ENCODE results near the gene ZNF524. TPM values are rescaled to one million over a fixed set of nuclear protein-coding genes. Genes with fewer than 3 reads are reported as not detected.

The ZNF524 gene
- polyA plus RNA-seq, 1 of the 3 experiments (the other 2 are of a cell fraction): 7.3 TPM

- peaks cover 11% of the 10 kb centered on the region; the same call in 1 of the 2 replicates for H3K79me2 ChIP-seq (ENCODE audit: insufficient read depth)
- no peaks in the 10 kb centered on the region for H3K9me2 ChIP-seq
- ChIA-PET CTCF (interaction anchor here (1.0 to 4.7 kb wide), 8 partner anchors 9 to 120 kb away, joined by 3 to 30 read pairs (median 5); partner anchors contain the start of gene ZNF865), POLR2A (interaction anchor here (0.6 to 1.6 kb wide), 10 partner anchors 13 to 371 kb away, joined by 3 to 7 read pairs (median 4); partner anchors contain the start of genes FIZ1, ZNF524 and ZNF628)
- H3K4me3 ChIP-seq (ENCODE audit: low read depth in 2 of 2, low read length in 1 of 2): peak within 1 kb of the TSS; percentile 52 to 74
- peaks cover 0 to 3% of the 10 kb centered on the region in 2 experiments for H3K36me3 ChIP-seq (replicated peaks in 1 of 2; ENCODE audit: control insufficient read depth in 1 of 2, insufficient read depth in 2 of 2, low read length in 1 of 2)
- H3K27me3 ChIP-seq (ENCODE audit: insufficient read depth): no peaks in the 10 kb centered on the region
- H3K9ac ChIP-seq: peak within 1 kb of the TSS; percentile 84
- H3F3A ChIP-seq (replicated peaks; ENCODE audit: insufficient read depth): peaks cover 8% of the 10 kb centered on the region
- H3K27ac ChIP-seq (ENCODE audit: low read depth in 2 of 2, low read length in 1 of 2): peak within 1 kb of the TSS; percentile 87 to 90
- no peaks in the 10 kb centered on the region for H3K9me3 ChIP-seq
- peaks cover 0 to 2% of the 10 kb centered on the region in 2 experiments; a peak in 1 of 4 replicates for H3K4me1 ChIP-seq (ENCODE audit: control insufficient read depth in 1 of 2, insufficient read depth in 2 of 2, low read depth in 1 of 2, low read length in 1 of 2)
- peak within 1 kb of the TSS; percentile 90 for H2AFZ ChIP-seq (ENCODE audit: low read depth)
- TF ChIP-seq TAF1 (IDR thresholded peaks at IDR 0.05; ENCODE audit: borderline replicate concordance, low read depth, low read length) (peak; percentile 99), ELF1 (IDR thresholded peaks at IDR 0.05) (no peak), NRF1 (IDR thresholded peaks at IDR 0.05; ENCODE audit: low read depth, low read length) (peak; percentile 74), SIN3A (IDR thresholded peaks at IDR 0.05; ENCODE audit: borderline replicate concordance, low read depth, low read length) (peak; percentile 52; the same call in 1 of the 2 replicates), USF1 (IDR thresholded peaks at IDR 0.05; ENCODE audit: borderline replicate concordance, low read depth) (no peak), USF2 (IDR thresholded peaks at IDR 0.05; ENCODE audit: borderline replicate concordance, low read depth, low read length) (no peak), REST (IDR thresholded peaks at IDR 0.05; ENCODE audit: low read depth, low read length) (peak; percentile 47; the same call in 1 of the 2 replicates), CHD2 (IDR thresholded peaks at IDR 0.05; ENCODE audit: low read length, partially characterized antibody) (peak; percentile 55), RAD21 (IDR thresholded peaks at IDR 0.05; ENCODE audit: low read length) (no peak), TCF12 (IDR thresholded peaks at IDR 0.05) (no peak), CTCF (IDR thresholded peaks at IDR 0.05) (no peak), IRF3 (IDR thresholded peaks at IDR 0.05; ENCODE audit: low read depth, low read length) (no peak), JUND (IDR thresholded peaks at IDR 0.05) (no peak), YY1 (IDR thresholded peaks at IDR 0.05; ENCODE audit: low read depth) (peak; percentile 94), GABPA (IDR thresholded peaks at IDR 0.05; ENCODE audit: low read depth) (no peak), MEF2A (IDR thresholded peaks at IDR 0.05; ENCODE audit: borderline replicate concordance, low read depth) (no peak), POLR2AphosphoS5 (IDR thresholded peaks at IDR 0.05; ENCODE audit: low read depth, low read length) (peak; percentile 84), TEAD4 (IDR thresholded peaks at IDR 0.05; ENCODE audit: borderline replicate concordance, insufficient read depth) (no peak), FOXM1 (IDR thresholded peaks at IDR 0.05; ENCODE audit: low read depth) (no peak), RCOR1 (IDR thresholded peaks at IDR 0.05; ENCODE audit: low read length) (no peak), MAX (IDR thresholded peaks at IDR 0.05; ENCODE audit: low read depth) (peak; percentile 29; the same call in 1 of the 2 replicates), PBX3 (IDR thresholded peaks at IDR 0.05) (0 out of 2 replicates have a peak, but pooled peaks have one; percentile 3)
- peak; percentile 97 for DNase-seq
- WGBS (ENCODE audit: low lambda C conversion rate): under 1% methylated on average over 32 of the region's 56 CpGs
- no peaks in the 10 kb centered on the region for H4K20me1 ChIP-seq (ENCODE audit: insufficient read depth)
- H3K4me2 ChIP-seq: peak within 1 kb of the TSS; percentile 86
Measured at GRCh38 chr19:55624109-55625003, 24.3 kb downstream of the ZNF524 start, which contains the start of gene ZNF784. ZNF784 (minus strand) TSS chr19:55624566; CDS start chr19:55624561, 5 bp downstream.
